HepG2 (cell line): Measurements from ENCODE around the gene NELFB. TPM values are rescaled to one million over a fixed set of nuclear protein-coding genes. Genes with fewer than 3 reads are reported as not detected.
A peak's percentile ranks its signal among the peaks of the same experiment; 100 is the strongest.

Experiments used
- CHD4 ChIP-seq: fragments of 200-600 bp; sonication (generic); IDR thresholded peaks from 2 replicates; pipeline ENCODE4 v1.7.0; 2017; ENCODE audit warnings: mild to moderate bottlenecking, low read length, borderline replicate concordance
- KMT2B ChIP-seq: IDR thresholded peaks from 2 replicates; pipeline ENCODE4 v1.6.1; 2016; ENCODE audit warnings: missing genetic modification reagents, missing compliant biosample characterization
- MNT ChIP-seq: fragments of 450-650 bp; IDR thresholded peaks from 2 replicates; pipeline ENCODE4 v1.6.1; 2016
- NR2C2 ChIP-seq: sonication (generic); formaldehyde crosslinking; IDR thresholded peaks from 2 replicates; pipeline ENCODE4 v1.4.0; 2020; ENCODE audit warnings: missing genetic modification reagents, mild to moderate bottlenecking, moderate library complexity, borderline replicate concordance
- PITX1 ChIP-seq: sonication (generic); formaldehyde crosslinking; IDR thresholded peaks from 2 replicates; pipeline ENCODE4 v1.5.1; 2020; ENCODE audit warnings: mild to moderate bottlenecking, missing genetic modification reagents
- RXRB ChIP-seq: IDR thresholded peaks from 2 replicates; pipeline ENCODE4 v1.6.1; 2016; ENCODE audit warnings: borderline replicate concordance, missing genetic modification reagents, missing compliant biosample characterization
- SKI ChIP-seq: fragments of 450-650 bp; IDR thresholded peaks from one replicate; pipeline ENCODE4 v1.6.1; 2018; ENCODE audit warnings: mild to moderate bottlenecking; ENCODE audit not compliant: partially characterized antibody
- SMARCE1 ChIP-seq: fragments of 450-650 bp; IDR thresholded peaks from 2 replicates; pipeline ENCODE4 v1.6.1; 2017; ENCODE audit warnings: borderline replicate concordance
- SPEN ChIP-seq: sonication (generic); formaldehyde crosslinking; IDR thresholded peaks from 2 replicates; pipeline ENCODE4 v1.5.1; 2020; ENCODE audit warnings: low read depth, mild to moderate bottlenecking, missing genetic modification reagents
- UBTF ChIP-seq: sonication (generic); formaldehyde crosslinking; IDR thresholded peaks from 2 replicates; pipeline ENCODE4 v1.4.0; 2020; ENCODE audit warnings: mild to moderate bottlenecking, missing genetic modification reagents
- ZBTB7B ChIP-seq: sonication (generic); formaldehyde crosslinking; IDR thresholded peaks from 2 replicates; pipeline ENCODE4 v1.4.0; 2020; ENCODE audit warnings: missing genetic modification reagents
- ZGPAT ChIP-seq: IDR thresholded peaks from 2 replicates; pipeline ENCODE4 v1.6.1; 2016; ENCODE audit warnings: mild to moderate bottlenecking
- ZNF281 ChIP-seq: sonication (generic); formaldehyde crosslinking; IDR thresholded peaks from 2 replicates; pipeline ENCODE4 v1.4.0; 2020; ENCODE audit warnings: missing genetic modification reagents, borderline replicate concordance
- ZNF639 ChIP-seq: conservative IDR thresholded peaks from 2 replicates; pipeline ENCODE4 v1.6.1; 2018; ENCODE audit warnings: missing genetic modification reagents
- ZNF770 ChIP-seq: sonication (generic); formaldehyde crosslinking; IDR thresholded peaks from 2 replicates; pipeline ENCODE4 v1.5.0; 2020; ENCODE audit warnings: mild to moderate bottlenecking, missing genetic modification reagents
- polyA plus RNA-seq, 8 experiments: library from polyadenylated mRNA; depleted of rRNA in 3 of 8; stranded (reverse) in 7 of 8; unstranded in 1 of 8; fragments of >200 nt; fragmentation: Illumina TruSeq in 4 of 8; extraction: Trizol in 4 of 8; gene quantifications; 2 replicates each; pipeline versions ENCODE4 v1.2.1 to v1.2.3, GENCODE V29; 2011 to 2016; ENCODE audit warnings: low read depth in 4 of 8, missing spikeins in 1 of 8, mixed read lengths in 1 of 8; ENCODE audit not compliant: insufficient read depth in 1 of 8
- total RNA-seq, 5 experiments: library from RNA; depleted of rRNA; stranded (reverse); fragments of >200 nt; fragmentation: Illumina TruSeq; extraction: Trizol; gene quantifications; 2 replicates each; pipeline ENCODE4 v1.2.3, GENCODE V29; 2016; ENCODE audit warnings: low read depth in 1 of 5

NELFB gene
- total and polyA plus RNA-seq, 2 of the 13 experiments (the other 11 are each of a cell fraction or from before 2014, with no cell fraction given) = 26.5 to 45.8 TPM

GRCh38 chr9:137221506-137222111, 33.5 kb upstream of the NELFB start (continued):
- TF ChIP-seq ZNF639 (CRISPR knock-in tag) = peak; percentile 47; the same call in 1 of the 2 replicates
- 0 out of 2 replicates have a peak, but pooled peaks have one; percentile 14 for TF ChIP-seq ZNF770 (CRISPR knock-in tag)
- peak; percentile 91 for TF ChIP-seq NR2C2 (CRISPR knock-in tag)
- 0 out of 2 replicates have a peak, but pooled peaks have one; percentile 27 for TF ChIP-seq PITX1 (CRISPR knock-in tag)
- no peak for TF ChIP-seq SMARCE1
- peak; percentile 76; the same call in 1 of the 2 replicates for TF ChIP-seq ZNF281 (CRISPR knock-in tag)
- 0 out of 2 replicates have a peak, but pooled peaks have one; percentile 26 for TF ChIP-seq RXRB
- no peak for TF ChIP-seq KMT2B (CRISPR knock-in tag)
- no peak for TF ChIP-seq MNT
- TF ChIP-seq ZBTB7B (CRISPR knock-in tag) = peak; percentile 57
- peak; percentile 50; the same call in 1 of the 2 replicates for TF ChIP-seq ZGPAT
- peak; percentile 73 for TF ChIP-seq SPEN (CRISPR knock-in tag)
- TF ChIP-seq UBTF (CRISPR knock-in tag) = peak; percentile 45; the same call in 1 of the 2 replicates
- no peak for TF ChIP-seq CHD4
- TF ChIP-seq SKI = no peak
